ENCODE data around the gene PALD1.

DNA sequence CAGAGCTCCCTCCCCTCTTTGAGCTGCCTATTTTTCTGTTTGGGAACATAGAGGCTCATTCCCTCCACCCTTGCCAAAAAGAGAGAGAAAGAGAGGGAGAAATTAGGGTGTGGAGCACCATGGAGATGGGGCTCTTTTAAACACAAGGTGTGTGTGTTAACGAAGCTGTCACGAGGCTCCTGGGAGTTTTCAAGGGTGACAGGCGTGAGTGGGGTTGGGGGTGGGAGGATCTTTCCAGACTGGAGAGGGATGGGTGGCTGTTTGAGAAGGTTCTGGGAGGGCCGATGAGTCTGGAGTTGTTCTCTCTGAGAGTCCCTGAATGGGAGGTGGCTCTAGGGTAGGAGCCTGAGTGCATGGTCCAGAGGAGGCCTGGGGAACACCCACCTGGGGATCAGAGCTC lies 45.0 kb downstream of the PALD1 start:
- TF ChIP-seq, protein P1, sequence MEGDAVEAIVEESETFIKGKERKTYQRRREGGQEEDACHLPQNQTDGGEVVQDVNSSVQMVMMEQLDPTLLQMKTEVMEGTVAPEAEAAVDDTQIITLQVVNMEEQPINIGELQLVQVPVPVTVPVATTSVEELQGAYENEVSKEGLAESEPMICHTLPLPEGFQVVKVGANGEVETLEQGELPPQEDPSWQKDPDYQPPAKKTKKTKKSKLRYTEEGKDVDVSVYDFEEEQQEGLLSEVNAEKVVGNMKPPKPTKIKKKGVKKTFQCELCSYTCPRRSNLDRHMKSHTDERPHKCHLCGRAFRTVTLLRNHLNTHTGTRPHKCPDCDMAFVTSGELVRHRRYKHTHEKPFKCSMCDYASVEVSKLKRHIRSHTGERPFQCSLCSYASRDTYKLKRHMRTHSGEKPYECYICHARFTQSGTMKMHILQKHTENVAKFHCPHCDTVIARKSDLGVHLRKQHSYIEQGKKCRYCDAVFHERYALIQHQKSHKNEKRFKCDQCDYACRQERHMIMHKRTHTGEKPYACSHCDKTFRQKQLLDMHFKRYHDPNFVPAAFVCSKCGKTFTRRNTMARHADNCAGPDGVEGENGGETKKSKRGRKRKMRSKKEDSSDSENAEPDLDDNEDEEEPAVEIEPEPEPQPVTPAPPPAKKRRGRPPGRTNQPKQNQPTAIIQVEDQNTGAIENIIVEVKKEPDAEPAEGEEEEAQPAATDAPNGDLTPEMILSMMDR (IDR thresholded peaks at IDR 0.05 in 2 of 3, conservative IDR thresholded peaks at IDR 0.05 in 1 of 3; ENCODE audit: borderline replicate concordance in 1 of 3, insufficient read depth in 1 of 3, low read depth in 2 of 3, low read length in 2 of 3): no peak
- TF ChIP-seq EZH2phosphoT487 (IDR thresholded peaks at IDR 0.05; ENCODE audit: borderline replicate concordance) (no peak), EZH2 (IDR thresholded peaks at IDR 0.05) (no peak), POLR2A (IDR thresholded peaks at IDR 0.05; ENCODE audit: borderline replicate concordance, extremely low read depth, insufficient read depth, insufficient read length) (no peak), POLR2AphosphoS5 (IDR thresholded peaks at IDR 0.05; ENCODE audit: low read depth, low read length) (no peak), ZNF274 (IDR thresholded peaks at IDR 0.05; ENCODE audit: low read depth, low read length) (no peak), YY1 (IDR thresholded peaks at IDR 0.05; ENCODE audit: extremely low read depth, insufficient replicate concordance, low read depth, low read length) (no peak), ZFX (IDR thresholded peaks at IDR 0.05) (no peak), RAD21 (IDR thresholded peaks at IDR 0.05; ENCODE audit: low read depth) (no peak), SP1 (IDR thresholded peaks at IDR 0.05; ENCODE audit: low read depth) (no peak)
- TF ChIP-seq, protein P2, sequence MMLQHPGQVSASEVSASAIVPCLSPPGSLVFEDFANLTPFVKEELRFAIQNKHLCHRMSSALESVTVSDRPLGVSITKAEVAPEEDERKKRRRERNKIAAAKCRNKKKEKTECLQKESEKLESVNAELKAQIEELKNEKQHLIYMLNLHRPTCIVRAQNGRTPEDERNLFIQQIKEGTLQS (IDR thresholded peaks at IDR 0.05): no peak

Data from HCT116 (cell line).